HepG2 (cell line): Measurements from ENCODE around the gene CAMTA2. TPM values are rescaled to one million over a fixed set of nuclear protein-coding genes. Genes with fewer than 3 reads are reported as not detected.

ENCODE experiments used
- ASH2L ChIP-seq: fragments of 300-600, 200-600 bp; sonication (generic); IDR thresholded peaks from 2 replicates; pipeline ENCODE4 v1.7.0; 2017; ENCODE audit warnings: low read depth, mild to moderate bottlenecking, moderate library complexity, mixed read lengths, low read length; ENCODE audit not compliant: insufficient read length
- BRF2 ChIP-seq: sonication (generic); formaldehyde crosslinking; IDR thresholded peaks from 2 replicates; pipeline ENCODE4 v1.8.1; 2022; ENCODE audit warnings: mild to moderate bottlenecking, missing genetic modification reagents
- E2F5 ChIP-seq: sonication (generic); formaldehyde crosslinking; conservative IDR thresholded peaks from 2 replicates; pipeline ENCODE4 v1.4.0; 2020; ENCODE audit warnings: missing genetic modification reagents
- EEA1 ChIP-seq: sonication (generic); formaldehyde crosslinking; IDR thresholded peaks from 2 replicates; pipeline ENCODE4 v1.5.1; 2020; ENCODE audit warnings: mild to moderate bottlenecking, missing genetic modification reagents, borderline replicate concordance
- GABPA ChIP-seq, 2 experiments: IDR thresholded peaks; 2 replicates each; pipeline ENCODE4 v1.6.1; 2011 to 2016; ENCODE audit warnings: low read depth in 2 of 2, low read length in 1 of 2, missing biosample characterization in 1 of 2, missing genetic modification characterization in 1 of 2
- HNRNPK ChIP-seq: fragments of 200-400 bp; formaldehyde crosslinking; IDR thresholded peaks from 2 replicates; pipeline ENCODE4 v1.6.1; 2018; ENCODE audit warnings: low read length, low read depth, moderate library complexity, mild to moderate bottlenecking; ENCODE audit not compliant: poor library complexity, severe bottlenecking
- HOXA5 ChIP-seq: sonication (generic); formaldehyde crosslinking; IDR thresholded peaks from 2 replicates; pipeline ENCODE4 v1.4.0; 2020; ENCODE audit warnings: missing genetic modification reagents
- ISX ChIP-seq: sonication (generic); formaldehyde crosslinking; conservative IDR thresholded peaks from 2 replicates; pipeline ENCODE4 v1.5.0; 2020; ENCODE audit warnings: missing genetic modification reagents
- NFKBIZ ChIP-seq: IDR thresholded peaks from 2 replicates; pipeline ENCODE4 v1.6.1; 2018; ENCODE audit warnings: missing genetic modification reagents, missing compliant biosample characterization
- NR2F6 ChIP-seq, 2 experiments: IDR thresholded peaks; 2 replicates each; pipeline ENCODE4 v1.6.1; 2016; ENCODE audit warnings: antibody characterized with exemption in 1 of 2, mild to moderate bottlenecking in 1 of 2
- NRL ChIP-seq: sonication (generic); formaldehyde crosslinking; IDR thresholded peaks from 2 replicates; pipeline ENCODE4 v1.5.0; 2020; ENCODE audit warnings: missing genetic modification reagents, mild to moderate bottlenecking, moderate library complexity, borderline replicate concordance
- PHF20 ChIP-seq: sonication (generic); formaldehyde crosslinking; IDR thresholded peaks from 2 replicates; pipeline ENCODE4 v1.5.0; 2020; ENCODE audit warnings: mild to moderate bottlenecking, missing genetic modification reagents
- POLR2A ChIP-seq, 2 experiments: IDR thresholded peaks; 2 replicates each; pipeline ENCODE4 v1.6.1; 2011; ENCODE audit warnings: low read depth in 2 of 2, low read length in 2 of 2, mild to moderate bottlenecking in 1 of 2, moderate library complexity in 1 of 2; ENCODE audit not compliant: insufficient read depth in 1 of 2
- PTBP1 ChIP-seq: fragments of 200-400 bp; formaldehyde crosslinking; IDR thresholded peaks from 2 replicates; pipeline ENCODE4 v1.6.1; 2018; ENCODE audit warnings: low read length, low read depth; ENCODE audit not compliant: poor library complexity, severe bottlenecking
- SP4 ChIP-seq: sonication (generic); formaldehyde crosslinking; IDR thresholded peaks from 2 replicates; pipeline ENCODE4 v1.8.1; 2023; ENCODE audit warnings: mild to moderate bottlenecking, missing genetic modification reagents
- SSRP1 ChIP-seq: IDR thresholded peaks from 2 replicates; pipeline ENCODE4 v1.6.1; 2016; ENCODE audit warnings: control low read depth
- TBX2 ChIP-seq: sonication (generic); formaldehyde crosslinking; IDR thresholded peaks from 2 replicates; pipeline ENCODE4 v1.5.0; 2020; ENCODE audit warnings: missing genetic modification reagents, mild to moderate bottlenecking, borderline replicate concordance
- ZFP1 ChIP-seq: IDR thresholded peaks from 2 replicates; pipeline ENCODE4 v1.6.1; 2016
- ZKSCAN8 ChIP-seq: IDR thresholded peaks from 2 replicates; pipeline ENCODE4 v1.6.1; 2016; ENCODE audit warnings: borderline replicate concordance, missing genetic modification reagents, missing compliant biosample characterization
- ZNF138 ChIP-seq: sonication (generic); formaldehyde crosslinking; IDR thresholded peaks from 2 replicates; pipeline ENCODE4 v1.5.0; 2020; ENCODE audit warnings: mild to moderate bottlenecking, low read depth, missing genetic modification reagents
- ZNF224 ChIP-seq: sonication (generic); formaldehyde crosslinking; IDR thresholded peaks from 2 replicates; pipeline ENCODE4 v1.5.0; 2020; ENCODE audit warnings: mild to moderate bottlenecking, missing genetic modification reagents
- ZNF264 ChIP-seq: sonication (generic); formaldehyde crosslinking; IDR thresholded peaks from 2 replicates; pipeline ENCODE4 v1.4.0; 2020; ENCODE audit warnings: missing genetic modification reagents
- ZNF281 ChIP-seq: sonication (generic); formaldehyde crosslinking; IDR thresholded peaks from 2 replicates; pipeline ENCODE4 v1.4.0; 2020; ENCODE audit warnings: missing genetic modification reagents, borderline replicate concordance
- ZNF543 ChIP-seq: sonication (generic); formaldehyde crosslinking; IDR thresholded peaks from 2 replicates; pipeline ENCODE4 v1.4.0; 2020; ENCODE audit warnings: mild to moderate bottlenecking, missing genetic modification reagents
- ZSCAN31 ChIP-seq: sonication (generic); formaldehyde crosslinking; IDR thresholded peaks from 2 replicates; pipeline ENCODE4 v1.5.0; 2020; ENCODE audit warnings: low read depth, mild to moderate bottlenecking, missing genetic modification reagents
- polyA plus RNA-seq, 8 experiments: library from polyadenylated mRNA; depleted of rRNA in 3 of 8; stranded (reverse) in 7 of 8; unstranded in 1 of 8; fragments of >200 nt; fragmentation: Illumina TruSeq in 4 of 8; extraction: Trizol in 4 of 8; gene quantifications; 2 replicates each; pipeline versions ENCODE4 v1.2.1 to v1.2.3, GENCODE V29; 2011 to 2016; ENCODE audit warnings: low read depth in 4 of 8, missing spikeins in 1 of 8, mixed read lengths in 1 of 8; ENCODE audit not compliant: insufficient read depth in 1 of 8
- total RNA-seq, 5 experiments: library from RNA; depleted of rRNA; stranded (reverse); fragments of >200 nt; fragmentation: Illumina TruSeq; extraction: Trizol; gene quantifications; 2 replicates each; pipeline ENCODE4 v1.2.3, GENCODE V29; 2016; ENCODE audit warnings: low read depth in 1 of 5

CAMTA2 gene
- total and polyA plus RNA-seq, 2 of the 13 experiments (the other 11 are each of a cell fraction or from before 2014, with no cell fraction given): 4.1 to 7.1 TPM

- TF ChIP-seq NR2F6 (IDR thresholded peaks at IDR 0.05): peak; percentile 65
- TF ChIP-seq NR2F6 (CRISPR knock-in tag; IDR thresholded peaks at IDR 0.05): peak; percentile 66; the same call in 1 of the 2 replicates
- 0 out of 2 replicates have a peak, but pooled peaks have one; percentile 9 for TF ChIP-seq ISX
- peak; percentile 89 for TF ChIP-seq ZSCAN31 (CRISPR knock-in tag)
- TF ChIP-seq E2F5 (CRISPR knock-in tag): peak; percentile 61; the same call in 1 of the 2 replicates
- peak; percentile 50 for TF ChIP-seq PTBP1
- peak; percentile 80 for TF ChIP-seq TBX2 (CRISPR knock-in tag)
- TF ChIP-seq ZNF543: no peak
- TF ChIP-seq NRL (CRISPR knock-in tag): peak; percentile 33; the same call in 1 of the 2 replicates
- TF ChIP-seq ZFP1 (CRISPR knock-in tag): 0 out of 2 replicates have a peak, but pooled peaks have one; percentile 21
- peak; percentile 77 for TF ChIP-seq HOXA5 (CRISPR knock-in tag)
- TF ChIP-seq ZNF264 (CRISPR knock-in tag): 0 out of 2 replicates have a peak, but pooled peaks have one; percentile 14
- 0 out of 2 replicates have a peak, but pooled peaks have one; percentile 22 for TF ChIP-seq BRF2
- TF ChIP-seq ZNF138 (CRISPR knock-in tag): 0 out of 2 replicates have a peak, but pooled peaks have one; percentile 49
- TF ChIP-seq SP4 (CRISPR knock-in tag): peak; percentile 60; the same call in 1 of the 2 replicates
- TF ChIP-seq ASH2L: peak; percentile 64
- 0 out of 2 replicates have a peak, but pooled peaks have one; percentile 66 for TF ChIP-seq ZNF224 (CRISPR knock-in tag)
- peak; percentile 71 for TF ChIP-seq PHF20 (CRISPR knock-in tag)
- TF ChIP-seq ZNF281 (CRISPR knock-in tag): 0 out of 2 replicates have a peak, but pooled peaks have one; percentile 22
- 0 out of 2 replicates have a peak, but pooled peaks have one; percentile 24 for TF ChIP-seq ZKSCAN8 (CRISPR knock-in tag)
- TF ChIP-seq EEA1 (CRISPR knock-in tag): no peak; the same call in 1 of the 2 replicates
- peak in 1 of 2 experiments; percentile 12; a peak in 2 of 4 replicates for TF ChIP-seq POLR2A (IDR thresholded peaks at IDR 0.05; ENCODE audit: insufficient read depth in 1 of 2, low read depth in 2 of 2, low read length in 2 of 2)
- TF ChIP-seq SSRP1 (CRISPR knock-in tag): 0 out of 2 replicates have a peak, but pooled peaks have one; percentile 50
- peak; percentile 85 for TF ChIP-seq HNRNPK
- peak; percentile 61 for TF ChIP-seq GABPA (IDR thresholded peaks at IDR 0.05; ENCODE audit: low read depth, low read length)
- TF ChIP-seq GABPA (CRISPR knock-in tag; IDR thresholded peaks at IDR 0.05; ENCODE audit: low read depth): peak; percentile 47
- TF ChIP-seq NFKBIZ (CRISPR knock-in tag): no peak
These were observed at the start of gene CAMTA2 (continued) for GRCh38 chr17:4986951-4987766.
